PC-3 (cell line): ENCODE results near the gene KAT6B.

ENCODE experiments used
- CTCF ChIP-seq: fragments of 300-600 bp; sonication (generic); conservative IDR thresholded peaks from 2 replicates; pipeline ENCODE4 v1.5.1; 2017; ENCODE audit warnings: antibody characterized with exemption, low read depth, mild to moderate bottlenecking, low read length
- EZH2phosphoT487 ChIP-seq: fragments of 300-600 bp; sonication (generic); IDR thresholded peaks from 2 replicates; pipeline ENCODE4 v1.6.1; 2018; ENCODE audit warnings: mild to moderate bottlenecking, antibody characterized with exemption, low read length, borderline replicate concordance

- no peak for TF ChIP-seq EZH2phosphoT487
- TF ChIP-seq CTCF, result no peak
Observed at GRCh38 chr10:75040576-75040975, 214.2 kb downstream of the KAT6B start.
